ENCODE data around the gene PRKCH.
"Not testable (repeated sequence)": the region's sequence is repeated elsewhere in the genome, so short reads cannot be mapped to it uniquely, and the experiment has no call there.

Gene PRKCH

GRCh38 chr14:61516964-61517653 lies 195.7 kb downstream of the PRKCH start:
- no peak for DNase-seq

DNA sequence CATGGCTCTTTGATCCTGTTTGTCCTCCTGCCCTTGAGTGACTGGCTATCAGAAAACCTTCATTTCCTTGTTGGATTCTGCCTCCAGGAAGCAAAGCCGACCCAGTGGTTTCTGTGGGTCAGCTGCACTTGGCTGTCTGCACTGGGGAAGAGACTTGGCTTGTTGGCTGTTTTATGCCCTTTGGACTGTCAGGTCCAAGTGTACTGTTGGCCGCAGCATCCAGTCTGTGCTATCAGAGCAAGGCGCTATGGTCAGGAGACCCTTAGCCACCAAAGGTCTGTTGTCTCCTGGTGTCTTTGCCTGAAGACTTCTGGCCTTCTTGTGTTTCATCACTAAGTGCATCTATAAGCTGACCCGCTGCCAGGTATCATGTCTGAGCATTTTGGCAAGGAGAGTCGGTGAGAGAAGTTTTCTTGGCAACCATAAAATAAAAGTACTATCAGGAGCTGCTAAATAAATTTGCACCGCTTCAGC lies 196.6 kb downstream of the PRKCH start:
- no peak for DNase-seq

DNA sequence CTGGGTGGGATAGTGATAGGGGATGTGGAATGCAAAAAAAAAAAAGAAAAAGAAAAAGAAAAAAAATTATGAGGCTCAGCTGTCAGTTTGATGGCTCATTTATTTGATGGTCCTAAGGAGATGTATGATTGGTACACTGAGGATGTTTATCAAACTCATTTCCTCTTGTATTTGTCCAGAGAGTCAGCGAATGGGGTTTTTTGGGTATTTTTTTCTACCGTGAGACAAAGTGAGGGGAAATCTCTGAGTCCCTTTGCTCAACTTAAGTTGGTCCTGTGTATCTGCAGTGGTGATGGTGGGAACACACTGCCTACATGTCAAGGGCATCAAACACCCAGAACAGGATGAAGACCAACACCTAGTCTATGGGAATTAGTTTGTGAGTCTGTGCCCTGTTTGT lies 197.0 kb downstream of the PRKCH start:
- no peak for DNase-seq

DNA sequence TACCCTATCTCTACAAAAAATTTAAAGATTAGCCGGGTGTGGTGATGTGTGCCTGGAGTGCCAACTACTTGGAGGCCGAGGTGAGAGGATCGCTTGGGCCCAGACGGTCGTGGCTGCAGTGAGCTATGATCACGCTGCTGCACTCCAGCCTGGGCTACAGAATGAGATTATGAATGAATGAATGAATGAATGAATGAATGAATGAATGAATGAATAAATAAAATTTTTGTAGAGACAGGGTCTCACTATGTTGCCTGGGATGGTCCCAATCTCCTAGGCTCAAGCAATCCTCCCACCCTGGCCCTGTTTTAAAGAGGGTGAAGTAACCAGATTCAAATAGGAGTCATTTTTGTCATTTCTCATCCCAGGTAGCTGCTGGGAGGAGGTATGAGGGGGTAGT lies 197.7 kb downstream of the PRKCH start:
- no peak for DNase-seq

DNA sequence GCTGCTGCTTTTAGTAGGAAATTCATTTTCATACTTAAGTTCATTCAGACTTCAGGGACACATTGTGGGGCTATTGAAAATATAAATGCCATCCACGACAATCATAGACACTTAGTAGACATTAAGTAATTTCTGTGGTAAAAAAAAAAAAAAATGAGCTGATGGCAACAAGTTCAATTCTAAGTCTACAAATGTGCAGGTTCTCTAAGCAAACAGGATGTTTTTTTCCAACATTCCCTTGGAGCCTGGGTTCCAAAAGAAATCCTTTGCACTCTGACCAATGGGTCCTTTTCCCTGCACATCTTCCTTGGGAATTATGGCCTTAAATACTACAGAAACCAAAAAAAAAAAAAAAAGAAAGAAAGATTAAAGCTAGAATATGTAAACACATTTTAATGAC lies 198.4 kb downstream of the PRKCH start:
- no peak for DNase-seq

DNA sequence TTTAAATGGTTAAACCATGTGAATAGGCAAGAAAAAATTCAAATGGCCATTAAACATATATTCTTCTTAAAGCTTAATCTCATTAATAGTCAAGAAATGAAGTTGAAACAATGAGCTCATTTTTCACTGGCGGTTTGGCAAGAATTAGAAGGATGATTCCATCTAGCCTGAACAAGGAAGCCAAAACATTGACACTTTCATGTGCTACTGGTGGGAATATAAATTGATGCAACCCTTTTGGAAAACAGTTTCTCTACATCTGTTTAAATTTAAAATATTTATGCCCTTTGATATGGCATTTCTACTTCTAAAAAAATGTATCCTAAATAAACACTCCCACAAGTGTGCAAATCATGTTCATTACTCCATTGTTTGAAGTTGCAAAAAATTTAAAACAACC lies 199.2 kb downstream of the PRKCH start:
- DNase-seq: no peak

- DNase-seq: no peak
Measured at GRCh38 chr14:61521773-61522172, 200.4 kb downstream of the PRKCH start.

DNA sequence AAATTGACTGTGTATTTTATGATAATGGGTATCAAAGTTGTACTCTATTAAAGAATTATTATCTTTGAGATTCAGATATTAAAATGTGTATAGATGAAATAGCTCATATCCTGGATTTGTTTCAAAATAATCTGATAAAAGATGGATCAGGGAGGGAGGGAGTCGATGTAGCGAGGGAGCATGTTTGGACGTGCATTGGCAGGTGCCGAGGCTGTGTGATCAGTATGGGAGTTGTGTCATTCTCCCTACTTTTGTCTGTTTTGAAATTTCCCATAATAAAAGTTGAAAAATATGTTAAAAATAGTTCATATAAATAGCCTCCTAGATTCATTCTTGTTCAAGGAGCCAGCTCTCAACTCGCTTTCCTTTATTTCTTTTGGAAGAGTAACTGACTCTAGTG lies 202.4 kb downstream of the PRKCH start:
- no peak for DNase-seq

DNA sequence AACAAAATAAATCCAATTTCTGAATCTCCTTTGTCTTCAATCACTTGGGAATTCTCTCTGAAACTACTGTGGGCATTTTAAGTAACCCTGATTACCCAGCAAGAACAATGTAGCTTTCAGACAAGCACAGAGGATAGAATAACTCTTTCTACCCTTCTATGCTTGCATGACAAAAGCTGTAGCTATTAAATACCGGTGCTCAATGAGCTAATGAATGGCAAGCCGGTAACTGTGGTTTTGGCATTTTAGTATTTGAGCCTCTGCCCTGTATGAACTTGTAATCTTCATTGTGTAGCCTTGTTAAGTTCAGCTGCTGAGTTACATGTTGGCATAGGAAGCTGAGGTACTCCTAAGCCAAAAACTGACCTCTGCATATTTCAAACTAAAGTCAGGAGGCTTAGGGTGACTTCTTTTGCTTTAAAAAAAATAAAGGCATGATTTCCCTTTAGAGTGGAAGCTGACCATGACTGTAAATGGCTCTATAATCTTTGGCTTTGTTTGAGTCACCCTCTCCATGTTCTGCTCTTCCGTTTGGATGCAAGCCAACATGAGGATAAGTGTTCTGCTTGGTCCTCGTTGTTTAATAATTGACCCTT lies 202.9 kb downstream of the PRKCH start:
- no peak for DNase-seq

DNA sequence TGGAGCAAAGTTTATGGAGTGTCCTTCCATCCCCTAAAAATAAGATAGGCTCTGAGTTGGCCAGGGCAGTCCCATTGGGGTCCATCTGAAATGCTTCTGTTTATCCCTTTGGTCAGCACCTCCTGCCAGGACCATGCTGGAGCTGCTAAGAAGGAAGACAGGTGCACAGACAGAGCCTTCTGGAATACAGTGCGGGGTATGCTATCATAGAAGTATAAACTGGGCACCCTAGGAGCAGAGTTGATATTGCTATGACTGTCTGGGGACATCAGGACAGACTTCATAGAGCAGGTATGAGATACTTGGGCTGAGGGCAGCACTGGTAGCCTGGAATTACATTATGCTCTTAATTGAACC lies 203.5 kb downstream of the PRKCH start:
- DNase-seq: no peak

DNA sequence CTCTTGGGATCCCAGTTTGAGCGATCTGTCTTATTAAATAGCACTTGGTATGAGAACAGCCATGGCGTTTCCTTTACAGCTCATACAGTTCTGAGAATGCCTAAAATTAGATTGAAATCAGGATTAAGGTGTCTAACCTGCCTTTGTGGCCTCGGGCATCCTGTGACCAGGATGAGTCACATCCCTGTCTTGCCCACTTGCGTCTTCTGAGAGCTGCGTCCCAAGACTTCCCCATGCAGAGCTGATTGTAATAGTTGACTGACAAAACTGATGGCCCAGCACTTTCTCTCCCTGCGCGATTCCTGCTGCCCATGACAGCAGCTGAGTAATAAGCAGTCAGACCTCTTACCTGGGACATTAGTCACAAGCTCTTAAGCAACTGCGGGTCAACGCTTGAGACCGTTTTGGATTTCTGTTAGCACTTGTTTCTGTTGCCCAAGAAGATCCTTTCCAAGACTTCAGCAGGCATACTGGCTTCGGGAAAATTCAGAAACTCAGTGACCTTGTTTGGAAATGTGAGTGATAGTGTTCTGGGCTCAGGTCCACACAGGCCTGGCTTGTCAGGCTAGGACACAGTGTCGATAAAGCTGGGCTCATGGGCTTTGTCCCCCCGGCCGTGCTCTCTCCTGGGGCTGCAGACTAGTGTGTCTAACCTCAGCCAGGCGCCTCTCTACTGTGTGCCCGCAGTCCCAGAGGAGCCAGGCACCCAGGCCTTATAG lies 204.1 kb downstream of the PRKCH start:
- peak in 4 of 5 experiments; percentile 20 to 85 (median 50) for DNase-seq

GRCh38 chr14:61526405-61527312 lies 205.3 kb downstream of the PRKCH start:
- DNase-seq: no peak

- no peak for DNase-seq
Measured at GRCh38 chr14:61527325-61528100, 206.1 kb downstream of the PRKCH start.

DNA sequence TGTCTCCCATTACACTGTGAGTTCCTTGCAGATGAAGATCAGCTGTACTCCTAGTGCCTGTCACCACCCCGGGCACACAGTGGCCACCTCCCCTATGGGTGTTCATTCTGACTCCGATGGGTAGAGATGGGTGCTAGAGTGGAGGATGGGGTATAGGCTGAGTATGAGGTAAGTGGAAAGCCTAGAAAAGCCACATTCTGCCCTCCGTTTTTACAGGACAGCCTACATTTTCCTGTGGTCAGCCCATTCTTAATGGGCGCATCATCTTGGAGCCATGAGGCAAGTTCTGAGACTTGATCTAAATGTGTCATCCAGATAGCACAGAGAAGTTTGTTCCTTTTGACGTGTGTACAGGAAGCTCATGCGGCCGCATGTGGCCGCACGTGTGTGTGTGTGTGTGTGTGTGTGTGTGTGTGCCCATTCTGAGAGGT lies 207.2 kb downstream of the PRKCH start:
- DNase-seq: peak in 2 of 5 experiments; percentile 58 to 79

- not testable (repeated sequence) for DNase-seq
Measured at GRCh38 chr14:61529360-61529759, 208.0 kb downstream of the PRKCH start.

DNA sequence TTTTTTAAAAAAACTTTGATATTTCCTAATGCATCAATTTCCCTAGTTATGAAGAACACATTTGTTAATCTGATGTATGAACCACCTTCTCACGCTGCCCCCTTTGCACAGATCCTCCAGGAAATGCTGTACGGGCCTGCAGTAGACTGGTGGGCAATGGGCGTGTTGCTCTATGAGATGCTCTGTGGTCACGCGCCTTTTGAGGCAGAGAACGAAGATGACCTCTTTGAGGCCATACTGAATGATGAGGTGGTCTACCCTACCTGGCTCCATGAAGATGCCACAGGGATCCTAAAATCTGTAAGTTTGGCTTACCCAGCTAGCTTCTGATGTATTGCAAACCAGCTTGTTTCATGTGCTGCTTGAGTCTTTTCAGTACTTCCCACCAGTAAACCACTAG lies 208.9 kb downstream of the PRKCH start:
- no peak for DNase-seq

- DNase-seq: no peak
Measured at GRCh38 chr14:61530896-61531295, 209.5 kb downstream of the PRKCH start.

- no peak for DNase-seq
Measured at GRCh38 chr14:61531465-61532122, 210.2 kb downstream of the PRKCH start.

- no peak for DNase-seq
Measured at GRCh38 chr14:61532123-61532505, 210.7 kb downstream of the PRKCH start.

DNA sequence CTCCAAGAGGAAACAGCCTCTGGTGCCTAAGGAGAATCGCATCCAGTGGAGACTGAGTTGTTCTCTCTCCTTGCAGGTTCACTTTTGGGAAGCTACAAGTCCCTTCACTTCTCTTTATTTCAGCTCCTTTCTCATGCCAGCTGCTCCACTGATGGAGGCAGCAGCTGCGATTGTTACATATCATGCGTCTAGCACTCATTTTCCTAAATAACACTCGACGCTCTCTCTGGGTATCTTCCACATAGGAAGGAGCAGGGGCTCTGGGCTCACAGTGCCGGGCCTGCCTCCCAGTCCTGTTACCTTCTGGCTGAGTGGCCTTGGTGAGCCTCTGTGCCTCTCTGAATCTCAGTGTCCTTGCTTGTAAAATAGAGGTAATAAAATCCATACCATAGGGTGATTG lies 211.4 kb downstream of the PRKCH start:
- no peak for DNase-seq

DNA sequence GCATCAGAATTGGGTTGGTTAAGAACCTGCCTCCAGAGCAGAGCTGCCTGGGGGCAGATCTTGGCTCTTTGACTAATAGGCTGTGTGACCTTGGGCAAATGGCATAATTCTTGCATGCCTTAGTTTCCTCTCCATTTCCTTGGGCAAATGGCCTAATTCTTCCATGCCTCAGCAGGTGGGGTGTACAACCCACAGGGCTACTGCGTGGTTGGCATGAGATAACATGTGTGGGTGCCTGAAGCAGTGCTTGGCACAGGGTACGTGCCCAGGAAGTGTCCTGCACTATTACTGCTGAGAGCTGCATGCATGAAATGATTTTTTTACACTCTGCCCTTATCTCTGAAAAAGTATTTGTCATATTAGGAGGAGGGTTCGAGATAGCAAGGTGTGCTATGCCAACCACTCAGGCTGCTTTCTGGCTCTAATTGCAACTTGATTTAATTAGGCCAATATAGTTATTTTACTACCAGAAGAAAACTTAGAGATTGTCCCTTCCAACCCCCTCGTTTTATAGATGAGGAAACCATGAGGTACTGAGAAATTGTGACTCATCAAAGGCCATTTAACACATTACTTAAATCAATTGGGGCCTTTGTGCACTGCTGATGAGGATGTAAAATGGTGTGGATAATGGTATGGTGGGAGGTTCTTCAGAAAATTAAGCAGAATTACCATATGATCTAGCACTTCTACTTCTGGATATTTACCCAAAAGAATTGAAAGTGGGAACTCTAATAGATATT lies 212.3 kb downstream of the PRKCH start:
- DNase-seq: peak in 1 of 5 experiments; percentile 14
